ENCODE data around the gene SLC17A5.

The SLC17A5 gene

DNA sequence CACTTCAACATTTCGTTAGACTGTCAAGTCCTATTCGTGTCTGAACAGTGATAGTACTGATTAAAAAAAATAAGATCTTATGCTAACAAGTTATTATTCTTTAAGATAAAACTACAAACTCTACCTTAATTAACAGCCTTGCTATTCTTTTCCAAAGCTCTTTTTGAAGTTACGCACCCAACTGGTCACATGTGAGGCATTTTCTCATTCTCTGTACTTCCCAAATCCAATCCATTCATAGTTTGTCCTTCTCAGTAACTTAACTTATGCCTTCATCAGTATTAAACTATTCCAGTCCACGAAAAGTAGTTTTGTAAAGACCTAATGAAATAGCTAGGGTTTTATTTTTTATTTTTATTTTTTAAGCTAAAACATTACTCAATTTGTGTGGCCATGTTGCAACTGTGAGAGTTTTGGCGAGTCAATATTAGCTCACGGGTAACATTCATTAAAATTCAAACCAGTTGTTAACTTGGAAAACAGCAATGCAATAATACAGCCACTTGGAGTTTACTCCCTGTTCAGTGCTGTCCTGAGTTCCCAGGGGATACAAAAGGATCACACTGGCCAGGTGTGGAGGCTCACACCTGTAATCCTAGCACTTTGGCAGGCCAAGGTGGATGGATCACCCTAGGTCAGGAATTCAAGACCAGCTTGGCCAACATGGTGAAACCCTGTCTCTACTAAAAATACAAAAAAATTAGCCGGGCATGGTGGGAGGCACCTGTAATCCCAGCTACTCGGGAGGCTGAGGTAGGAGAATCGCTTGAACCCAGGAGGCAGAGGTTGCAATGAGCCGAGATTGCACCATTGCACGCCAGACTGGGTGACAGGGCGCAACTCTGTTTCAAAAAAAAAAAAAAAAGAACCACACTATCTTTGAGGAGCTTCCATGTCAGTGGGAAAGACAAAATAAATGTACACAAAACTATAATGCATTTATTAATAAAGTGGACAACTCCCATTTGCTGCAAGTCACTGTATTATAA, 105.0 kb downstream of the SLC17A5 start:
- Histone ChIP-seq H3K27ac (no peak overlapping the region), H3K4me3 (ENCODE audit: low read depth, low read length) (no peak overlapping the region), H3K36me3 (replicated peaks) (no peaks in the 10 kb centered on the region), H3K27me3 (replicated peaks) (no peaks in the 10 kb centered on the region)
- no peak for DNase-seq
- TF ChIP-seq CTCF (IDR thresholded peaks at IDR 0.05; ENCODE audit: low read depth, low read length, missing control alignments) = no peak
- in situ Hi-C loops (cut with HindIII; ENCODE audit: low pct_ligation_motif_present, low sequenced_read_pairs) = no loop called here

- no peak overlapping the region for H3K4me3 ChIP-seq (ENCODE audit: low read depth, low read length)
- H3K27me3 ChIP-seq (replicated peaks) = no peaks in the 10 kb centered on the region
- no peak for DNase-seq
- H3K36me3 ChIP-seq (replicated peaks) = no peaks in the 10 kb centered on the region
- no peak overlapping the region for H3K27ac ChIP-seq
- TF ChIP-seq CTCF (IDR thresholded peaks at IDR 0.05; ENCODE audit: low read depth, low read length, missing control alignments) = no peak
- in situ Hi-C loops (cut with HindIII; ENCODE audit: low pct_ligation_motif_present, low sequenced_read_pairs) = no loop called here
Observed at GRCh38 chr6:73547036-73547435, 106.8 kb downstream of the SLC17A5 start.
